NCI-H510A (cell line): ENCODE results near the gene COP1.
"Not testable (repeated sequence)": the region's sequence is repeated elsewhere in the genome, so short reads cannot be mapped to it uniquely, and the experiment has no call there.

Source experiments
- DNase-seq: peaks from one replicate; lab custom pipeline; 2025; lab: John Stamatoyannopoulos, UW

COP1 gene

DNA sequence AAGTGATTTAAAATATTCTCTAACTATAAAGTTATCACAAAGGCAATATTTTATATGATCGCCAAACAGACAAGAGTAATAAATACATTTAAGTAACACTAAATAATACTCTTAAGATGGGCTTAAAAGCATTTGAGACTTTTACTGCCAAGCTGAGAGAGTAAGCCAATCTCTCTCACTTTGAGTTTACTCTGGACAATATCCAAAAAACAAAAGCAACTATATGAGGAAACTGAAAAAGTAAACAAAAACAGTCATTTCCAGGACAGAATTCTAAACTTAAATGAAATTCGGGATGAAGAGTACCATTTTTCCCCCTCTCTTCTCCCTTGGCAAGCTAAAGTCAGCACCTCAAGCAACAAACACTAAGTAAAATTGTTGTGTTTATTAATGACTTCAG, 173.2 kb downstream of the COP1 start:
- DNase-seq: no peak

DNA sequence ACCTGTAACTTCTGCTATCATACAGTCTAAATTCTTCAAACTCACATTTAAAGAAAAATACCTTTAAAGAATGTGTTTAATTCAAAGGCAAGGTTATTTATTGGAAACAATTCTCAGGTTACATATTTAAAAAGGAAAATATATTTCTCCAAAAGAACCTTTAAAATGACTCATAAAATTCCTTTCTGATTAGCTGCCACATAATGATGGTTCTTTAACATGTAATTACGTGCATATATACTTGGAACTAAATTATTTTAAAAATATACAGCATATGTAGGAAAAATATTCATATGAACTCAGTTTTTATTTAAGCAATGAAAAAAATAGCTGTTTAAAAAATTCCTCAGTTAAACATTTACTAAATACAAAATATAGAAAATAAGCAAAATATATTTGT, 173.6 kb downstream of the COP1 start:
- no peak for DNase-seq

DNA sequence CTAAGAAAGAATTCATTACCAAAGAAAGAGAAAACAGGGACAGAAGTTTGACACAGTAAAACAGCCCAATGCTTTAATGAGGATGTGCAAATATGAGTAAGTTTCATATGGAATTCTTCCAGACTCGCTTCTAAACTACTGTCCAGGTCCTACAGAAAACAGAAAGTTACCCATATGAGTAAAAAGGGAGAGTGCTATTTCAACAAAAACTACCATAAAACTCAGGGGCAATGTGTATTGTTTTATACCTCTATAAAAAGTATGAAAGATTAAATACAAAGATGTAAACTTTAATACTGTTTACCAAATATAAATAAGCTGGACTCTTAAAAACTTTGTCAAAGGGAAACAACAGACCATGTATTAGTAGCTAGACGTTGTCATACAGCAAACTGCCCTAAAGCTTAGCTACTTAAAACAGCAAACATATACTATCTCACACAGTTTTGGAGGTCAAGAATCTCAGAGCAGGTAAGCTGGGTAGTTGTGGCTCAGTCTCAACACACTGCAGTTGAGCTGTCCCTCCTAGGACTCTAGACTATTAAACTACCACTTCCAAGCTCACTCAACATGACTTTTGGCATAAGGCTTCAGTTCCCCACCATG, 174.9 kb downstream of the COP1 start:
- no peak for DNase-seq

DNA sequence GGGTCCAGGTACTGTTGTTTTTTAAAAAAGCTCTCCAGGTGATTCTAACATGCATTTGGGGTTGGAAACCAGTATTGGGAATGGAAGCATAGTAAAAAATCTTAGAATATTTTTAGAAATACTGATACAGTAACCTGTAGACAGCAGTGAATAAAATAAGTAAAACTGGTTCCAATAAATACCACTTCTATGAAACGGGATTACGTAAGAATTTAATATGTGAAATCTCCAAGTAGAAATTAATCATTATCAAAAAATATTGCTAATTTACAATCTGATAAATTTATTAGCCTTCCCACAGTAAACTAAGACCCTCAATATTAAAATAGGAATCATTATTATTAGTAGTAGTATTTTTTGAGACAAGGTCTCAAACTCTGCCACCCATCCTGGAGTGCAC, 177.5 kb downstream of the COP1 start:
- DNase-seq: no peak

DNA sequence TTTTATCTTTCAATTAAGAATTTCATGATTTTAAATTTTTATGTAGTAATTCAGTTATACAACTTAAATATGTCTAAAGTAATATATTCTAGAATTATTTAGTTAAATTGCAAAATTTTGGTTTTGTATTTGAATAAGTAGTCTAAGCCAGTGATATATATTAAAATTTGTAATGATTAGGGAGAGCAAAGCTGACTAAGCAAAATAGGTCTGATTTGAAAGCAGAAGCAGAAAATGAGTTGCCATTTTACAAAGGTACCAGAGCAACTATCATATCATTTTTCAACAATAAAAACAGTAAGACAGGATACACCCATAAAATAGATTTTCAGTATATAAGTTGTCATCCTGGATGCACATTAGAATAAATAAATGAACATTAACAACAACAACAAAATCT, 177.9 kb downstream of the COP1 start:
- no peak for DNase-seq

DNA sequence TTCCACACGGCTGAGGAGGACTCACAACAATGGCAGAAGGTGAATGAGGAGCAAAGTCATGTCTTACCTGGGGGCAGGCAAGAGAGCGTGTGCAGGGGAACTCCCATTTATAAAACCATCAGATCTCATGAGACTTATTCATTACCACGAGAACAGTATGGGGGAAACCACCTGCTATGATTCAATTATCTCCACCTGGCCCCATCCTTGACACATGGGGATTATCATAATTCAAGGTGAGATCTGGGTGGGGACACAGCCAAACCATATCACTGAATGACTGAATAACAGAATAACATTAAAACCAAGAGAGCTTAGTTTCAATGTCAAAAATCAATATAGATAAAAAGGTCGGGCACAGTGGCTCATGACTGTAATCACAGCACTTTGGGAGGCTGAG, 179.2 kb downstream of the COP1 start:
- DNase-seq: not testable (repeated sequence)

DNA sequence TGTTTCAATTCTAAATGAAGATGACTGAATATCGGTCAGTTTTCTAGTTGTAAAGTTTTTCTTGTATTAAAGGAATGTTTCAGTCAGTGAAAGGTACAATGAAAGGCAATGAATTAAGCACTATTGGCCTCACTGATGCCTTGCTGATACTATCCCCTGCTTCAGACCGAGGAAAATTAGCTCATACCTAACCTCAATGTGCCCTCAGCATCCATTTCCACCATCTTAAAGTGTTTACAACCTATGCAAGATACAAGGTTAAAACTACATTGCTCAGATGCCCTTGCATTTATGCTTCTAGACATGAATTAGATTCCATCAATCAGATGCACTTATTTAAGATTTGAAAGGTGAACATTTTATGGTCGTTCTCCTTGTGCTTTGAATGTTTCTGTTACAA, 184.5 kb downstream of the COP1 start:
- DNase-seq: no peak

DNA sequence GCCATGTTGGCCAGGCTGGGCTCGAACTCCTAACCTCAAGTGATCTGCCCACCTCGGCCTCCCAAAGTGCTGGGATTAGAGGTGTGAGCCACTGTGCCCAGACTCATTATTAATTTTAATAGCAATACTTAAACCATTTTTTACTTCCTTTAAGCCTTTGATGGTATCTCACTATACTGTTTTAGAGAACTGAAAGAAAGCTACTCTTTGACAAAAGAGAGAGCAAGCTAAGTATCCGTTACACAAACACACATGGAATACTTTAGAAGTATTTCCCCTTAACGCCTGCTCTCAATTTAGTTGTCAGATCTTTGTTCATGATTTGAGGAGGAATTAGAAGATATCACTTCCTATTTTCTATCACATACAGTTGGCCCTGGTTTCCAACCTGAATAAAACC, 189.4 kb downstream of the COP1 start:
- DNase-seq: no peak

DNA sequence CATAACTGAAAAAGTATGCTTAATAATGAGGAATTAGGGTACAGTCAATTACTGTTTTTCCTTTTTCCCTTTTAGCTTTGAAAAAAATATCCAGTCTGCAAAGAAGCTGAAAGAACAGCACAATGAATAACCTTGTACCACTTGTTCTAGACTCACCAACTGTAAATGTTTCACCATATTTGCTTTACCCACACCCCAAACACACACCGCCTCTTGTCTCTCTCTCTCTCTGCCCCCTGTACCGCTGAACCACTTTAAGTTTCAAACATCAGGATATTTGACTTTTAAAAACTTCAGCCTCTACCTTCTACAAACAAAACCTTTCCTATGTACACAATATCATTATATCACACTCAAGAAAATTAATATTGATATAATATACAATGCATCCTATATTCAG, 197.1 kb downstream of the COP1 start:
- DNase-seq: no peak

DNA sequence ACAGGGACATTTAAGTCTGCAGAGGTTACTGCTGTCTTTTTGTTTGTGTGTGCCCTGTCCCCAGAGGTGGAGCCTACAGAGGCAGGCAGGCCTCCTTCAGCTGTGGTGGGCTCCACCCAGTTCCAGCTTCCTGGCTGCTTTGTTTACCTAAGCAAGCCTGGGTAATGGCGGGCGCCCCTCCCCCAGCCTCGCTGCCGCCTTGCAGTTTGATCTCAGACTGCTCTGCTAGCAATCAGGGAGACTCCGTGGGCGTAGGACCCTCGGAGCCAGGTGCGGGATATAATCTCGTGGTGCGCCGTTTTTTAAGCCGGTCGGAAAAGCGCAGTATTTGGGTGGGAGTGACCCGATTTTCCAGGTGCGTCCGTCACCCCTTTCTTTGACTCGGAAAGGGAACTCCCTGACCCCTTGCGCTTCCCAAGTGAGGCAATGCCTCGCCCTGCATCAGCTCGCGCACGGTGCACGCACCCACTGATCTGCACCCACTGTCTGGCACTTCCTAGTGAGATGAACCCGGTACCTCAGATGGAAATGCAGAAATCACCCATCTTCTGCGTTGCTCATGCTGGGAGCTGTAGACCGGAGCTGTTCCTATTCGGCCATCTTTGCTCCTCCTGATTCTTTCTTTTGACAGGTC, 199.2 kb downstream of the COP1 start:
- not testable (repeated sequence) for DNase-seq

DNA sequence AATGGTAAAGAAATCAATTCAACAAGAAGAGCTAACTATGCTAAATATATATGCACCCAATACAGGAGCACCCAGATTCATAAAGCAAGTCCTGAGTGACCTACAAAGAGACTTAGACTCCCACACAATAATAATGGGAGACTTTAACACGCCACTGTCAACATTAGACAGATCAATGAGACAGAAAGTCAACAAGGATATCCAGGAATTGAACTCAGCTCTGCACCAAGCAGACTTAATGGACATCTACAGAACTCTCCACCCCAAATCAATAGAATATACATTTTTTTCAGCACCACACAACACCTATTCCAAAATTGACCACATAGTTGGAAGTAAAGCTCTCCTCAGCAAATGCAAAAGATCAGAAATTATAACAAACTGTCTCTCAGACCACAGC, 212.4 kb downstream of the COP1 start:
- not testable (repeated sequence) for DNase-seq

DNA sequence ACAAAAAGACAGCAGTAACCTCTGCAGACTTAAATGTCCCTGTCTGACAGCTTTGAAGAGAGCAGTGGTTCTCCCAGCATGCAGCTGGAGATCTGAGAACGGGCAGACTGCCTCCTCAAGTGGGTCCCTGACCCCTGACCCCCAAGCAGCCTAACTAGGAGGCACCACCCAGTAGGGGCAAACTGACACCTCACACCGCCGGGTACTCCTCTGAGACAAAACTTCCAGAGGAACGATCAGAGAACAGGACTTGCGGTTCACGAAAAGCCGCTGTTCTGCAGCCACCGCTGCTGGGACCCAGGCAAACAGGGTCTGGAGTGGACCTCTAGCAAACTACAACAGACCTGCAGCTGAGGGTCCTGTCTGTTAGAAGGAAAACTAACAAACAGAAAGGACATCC, 214.3 kb downstream of the COP1 start:
- not testable (repeated sequence) for DNase-seq

DNA sequence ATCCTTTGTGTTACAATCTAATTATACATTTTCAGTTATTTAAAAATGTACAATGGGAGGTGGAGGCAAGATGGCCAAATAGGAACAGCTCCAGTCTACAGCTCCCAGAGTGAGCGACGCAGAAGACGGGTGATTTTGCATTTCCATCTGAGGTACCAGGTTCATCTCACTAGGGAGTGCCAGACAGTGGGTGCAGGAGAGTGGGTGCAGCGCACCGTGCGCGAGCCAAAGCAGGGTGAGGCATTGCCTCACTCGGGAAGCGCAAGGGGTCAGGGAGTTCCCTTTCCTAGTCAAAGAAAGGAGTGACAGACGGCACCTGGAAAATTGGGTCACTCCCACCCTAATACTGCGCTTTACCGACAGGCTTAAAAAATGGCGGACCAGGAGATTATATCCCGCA, 214.9 kb downstream of the COP1 start:
- DNase-seq: not testable (repeated sequence)

DNA sequence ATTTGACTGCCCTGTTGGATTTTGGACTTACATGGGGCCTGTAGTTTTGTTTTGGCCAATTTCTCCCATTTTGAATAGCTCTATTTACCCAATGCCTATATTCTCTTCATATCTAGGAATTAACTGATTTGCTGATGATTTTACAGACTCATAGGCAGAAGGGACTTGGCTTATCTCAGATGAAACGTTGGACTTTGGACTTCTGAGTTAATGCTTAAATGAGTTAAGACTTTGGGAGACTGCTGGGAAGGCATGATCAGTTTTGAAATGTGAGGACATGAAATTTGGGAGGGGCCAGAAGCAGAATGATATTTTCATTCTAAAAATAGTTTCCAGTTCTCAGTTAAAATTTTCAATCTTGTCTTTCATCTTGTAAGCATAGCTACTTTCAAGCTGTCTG, 222.3 kb downstream of the COP1 start:
- DNase-seq: no peak

DNA sequence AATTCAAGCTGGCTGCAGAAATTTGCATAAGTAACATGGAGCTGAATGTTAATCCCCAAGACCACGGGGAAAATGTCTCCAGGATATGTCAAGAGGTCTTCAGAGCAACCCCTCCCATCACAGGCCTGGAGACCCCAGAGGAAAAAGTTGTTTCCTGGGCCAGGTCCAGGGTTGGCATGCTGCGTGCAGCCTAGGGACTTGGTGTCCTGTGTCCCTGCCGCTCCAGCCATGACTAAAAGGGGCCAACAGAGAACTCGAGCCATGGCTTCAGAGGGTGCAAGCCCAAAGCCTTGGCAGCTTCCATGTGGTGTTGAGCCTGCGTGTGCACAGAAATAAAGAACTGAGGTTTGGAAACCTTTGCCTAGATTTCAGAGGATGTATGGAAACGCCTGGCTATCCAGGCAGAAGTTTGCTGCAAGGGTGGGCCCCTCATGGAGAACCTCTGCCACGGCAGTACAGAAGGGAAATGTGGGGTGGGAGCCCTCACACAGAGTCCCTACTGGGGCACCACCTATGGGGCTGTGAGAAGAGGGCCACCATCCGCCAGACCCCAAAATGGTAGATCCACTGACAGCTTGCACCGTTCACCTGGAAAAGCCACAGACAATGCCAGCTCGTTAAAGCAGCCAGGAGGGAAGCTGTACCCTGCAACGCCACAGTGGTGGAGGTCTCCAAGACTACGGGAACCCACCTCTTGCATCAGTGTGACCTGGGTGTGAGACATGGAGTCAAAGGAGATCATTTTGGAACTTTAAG, 222.9 kb downstream of the COP1 start:
- no peak for DNase-seq

DNA sequence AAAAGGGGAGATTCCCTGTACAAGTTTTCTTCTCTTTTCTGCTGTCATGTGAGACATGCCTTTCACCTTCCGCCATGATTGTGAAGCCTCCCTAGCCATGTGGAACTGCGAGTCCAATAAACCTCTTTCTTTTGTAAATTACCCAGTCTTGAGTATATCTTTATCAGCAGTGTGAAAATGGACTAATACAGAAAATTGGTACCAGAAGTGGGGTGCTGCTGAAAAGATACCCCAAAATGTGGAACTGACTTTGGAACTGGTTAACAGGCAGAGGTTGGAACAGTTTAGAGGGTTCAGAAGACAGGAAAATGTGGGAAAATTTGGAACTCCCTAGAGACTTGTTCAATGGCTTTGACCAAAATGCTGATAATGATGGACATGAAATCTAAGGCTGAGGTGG, 223.7 kb downstream of the COP1 start:
- DNase-seq: not testable (repeated sequence)

DNA sequence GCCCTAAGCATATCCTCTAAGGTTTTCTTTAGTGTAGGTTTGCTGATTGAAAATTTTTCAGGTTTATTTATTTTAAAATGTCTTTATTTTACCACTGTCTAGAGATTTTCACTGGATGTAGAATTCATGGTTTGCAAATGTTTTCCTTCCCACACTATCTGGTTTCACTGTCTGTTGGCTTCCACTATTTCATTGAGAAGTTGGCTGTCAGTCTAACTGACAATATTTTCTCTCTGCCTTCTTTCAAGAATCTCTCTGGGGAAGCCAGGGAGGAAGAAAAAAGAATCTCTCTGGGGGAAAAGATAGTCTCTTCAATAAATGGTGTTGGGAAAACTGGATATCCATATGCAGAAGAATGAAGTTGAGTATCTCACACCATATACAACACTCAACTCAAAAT, 226.0 kb downstream of the COP1 start:
- no peak for DNase-seq

DNA sequence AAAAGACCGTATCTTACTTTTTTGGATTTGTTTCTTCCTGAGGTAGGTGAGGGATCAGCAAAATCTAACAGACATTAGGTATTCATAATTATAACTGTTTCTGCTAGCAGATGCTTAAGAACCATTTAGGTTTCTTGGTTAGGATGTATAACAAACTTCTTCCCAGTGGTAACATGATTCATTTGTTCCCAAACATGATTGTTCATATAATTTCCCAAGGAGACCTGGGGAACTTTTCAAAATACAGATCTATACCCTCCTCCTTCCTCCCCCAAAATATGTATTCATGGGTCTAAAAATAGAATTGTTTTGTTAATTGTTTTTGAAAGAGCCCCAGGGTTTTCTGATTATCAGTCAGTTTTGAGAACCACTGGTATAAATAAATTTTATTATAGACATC, 228.2 kb downstream of the COP1 start:
- no peak for DNase-seq

DNA sequence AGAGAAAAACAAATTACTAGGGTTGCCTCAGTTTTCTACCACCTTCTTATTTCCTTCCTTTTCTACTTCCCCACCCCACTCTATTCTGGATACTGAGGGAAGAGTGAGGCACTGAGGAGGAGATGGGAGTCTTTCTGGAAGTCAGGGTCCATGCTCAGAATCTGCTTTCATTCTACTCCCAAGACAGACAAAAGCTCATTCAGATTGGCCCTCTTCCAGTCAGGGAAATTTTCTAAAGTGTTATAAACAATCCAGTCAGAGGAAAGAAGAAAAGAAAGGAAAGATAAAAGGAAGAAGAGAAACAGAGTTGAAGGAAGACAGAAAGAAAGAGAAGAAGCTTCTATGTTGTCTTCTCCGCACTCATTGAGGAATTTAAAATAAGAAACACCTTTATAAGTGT, 228.6 kb downstream of the COP1 start:
- DNase-seq: no peak

DNA sequence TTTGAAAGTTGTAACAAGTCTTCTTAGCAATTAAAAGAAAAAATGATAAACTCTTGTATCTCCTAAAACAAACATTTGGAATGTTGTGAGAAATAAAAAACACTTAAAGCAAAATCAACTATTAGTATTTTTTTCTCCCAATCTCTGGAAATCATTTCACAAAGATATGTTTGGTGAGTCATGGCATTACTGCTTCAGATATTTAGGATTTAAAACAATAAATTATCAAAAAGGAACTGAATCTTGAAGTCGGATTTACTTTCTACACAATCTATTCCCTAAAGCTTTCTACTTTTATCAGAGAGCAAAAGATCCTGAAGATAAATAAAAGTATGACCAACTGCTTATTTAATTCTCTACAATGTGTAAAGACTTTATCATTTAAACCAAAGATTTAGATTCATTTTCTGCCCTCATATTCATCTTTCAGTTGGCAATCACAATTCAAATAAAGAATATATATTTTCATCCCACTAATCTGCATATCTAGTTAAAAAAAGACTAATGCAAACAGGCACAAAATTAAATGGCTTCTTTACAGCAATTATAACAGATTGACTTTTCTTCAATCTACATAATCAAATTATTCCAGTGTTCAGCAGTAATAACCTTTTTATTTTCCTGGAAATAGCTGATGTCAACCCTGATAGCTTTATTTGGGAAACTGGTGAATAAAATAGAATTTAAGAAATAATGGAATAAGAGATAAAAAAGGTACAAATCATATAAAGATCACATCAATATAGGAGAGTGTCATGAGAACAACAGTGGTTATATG, 230.0 kb downstream of the COP1 start:
- no peak for DNase-seq

DNA sequence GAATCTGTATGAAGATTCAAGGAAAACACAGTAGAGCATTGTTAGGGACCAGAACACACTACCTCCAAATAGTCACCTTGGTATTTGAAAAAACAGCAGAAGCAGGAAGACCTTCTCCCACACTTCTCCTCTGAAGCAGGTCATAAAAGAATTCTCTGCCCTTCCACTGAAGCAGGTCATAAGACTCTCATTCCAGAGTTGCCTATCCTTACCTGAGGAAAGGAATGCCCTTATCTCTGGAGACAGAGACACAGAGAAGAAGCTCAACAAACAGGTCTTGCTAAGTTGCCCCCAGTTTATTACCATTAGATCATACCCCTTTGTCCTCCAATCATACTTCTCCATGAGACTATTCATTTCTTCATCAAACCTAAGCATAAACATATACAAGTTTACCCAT, 237.9 kb downstream of the COP1 start:
- DNase-seq: no peak

DNA sequence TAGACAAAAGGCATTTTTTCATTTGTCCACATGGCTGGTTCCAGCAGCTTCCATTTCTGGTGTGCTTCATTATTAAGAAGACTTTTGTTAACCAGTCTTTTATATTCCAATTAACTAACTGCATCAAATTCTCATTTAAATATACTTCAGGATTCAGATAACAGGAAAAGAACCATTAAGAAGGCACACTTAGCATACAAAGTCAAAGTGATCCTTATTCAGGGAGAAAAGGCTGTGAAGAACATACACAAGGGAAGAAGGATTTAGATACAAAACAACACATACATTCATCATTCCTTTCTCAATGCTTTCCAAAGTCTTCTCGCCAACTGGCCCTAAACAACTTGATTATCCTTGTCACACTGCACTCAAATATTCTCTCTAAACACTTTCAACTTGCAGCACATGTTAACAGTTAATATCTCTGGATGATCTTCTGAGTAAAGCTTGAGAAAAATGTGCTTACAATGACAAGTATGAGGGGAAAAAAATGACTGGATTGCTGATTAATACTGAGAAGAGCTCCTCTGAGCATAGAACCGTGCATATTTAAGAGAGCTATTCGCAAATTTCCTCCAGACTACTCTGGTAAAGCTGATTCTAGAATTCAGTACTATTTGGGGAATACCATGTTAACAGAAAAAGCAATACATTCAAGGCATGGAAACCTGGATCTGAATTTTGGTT, 238.5 kb downstream of the COP1 start:
- DNase-seq: no peak
